A375 (cell line): Measurements from ENCODE around the gene IKBKG. TPM values are rescaled to one million over a fixed set of nuclear protein-coding genes. Genes with fewer than 3 reads are reported as not detected.

Experiments
- small RNA-seq: library from RNA; depleted of rRNA; stranded (forward); fragments of <200 nt; gene quantifications from one replicate; pipeline ENCODE3, GENCODE V24; 2014
- total RNA-seq: library from RNA; depleted of rRNA; stranded (reverse); fragments of >200 nt; shearing (Covaris generic); gene quantifications from 2 replicates; pipeline ENCODE4 v1.2.3, GENCODE V29; 2014; rRNA removed

IKBKG gene
- 19.2 and 20.7 TPM in 2 replicates for total RNA-seq

GRCh38 chrX:154547245-154548027 lies at the start of gene IKBKG:
Gene IKBKG, plus strand, starts transcription at chrX:154547620. Its CDS starts 4,383 bp downstream, at chrX:154552003.

GRCh38 chrX:154515966-154516655 lies 31.3 kb upstream of the IKBKG start, which contains the start of gene FAM3A:
Gene FAM3A, minus strand, starts transcription at chrX:154516232. Its CDS starts 460 bp downstream, at chrX:154515772.

GRCh38 chrX:154546354-154547244 lies 821 bp upstream of the IKBKG start, which contains the start of gene G6PD:
Gene G6PD, minus strand, starts transcription at chrX:154546846. Its CDS starts 691 bp downstream, at chrX:154546155.

GRCh38 chrX:154584585-154585183 lies 37.3 kb downstream of the IKBKG start, which contains the start of gene CTAG1A:
Gene CTAG1A, plus strand, starts transcription at chrX:154585133. Its CDS starts 74 bp downstream, at chrX:154585207.

Small RNAs within 50 kb of the gene (small RNA-seq; reads per million reads assigned to genes)
- gene AC244090.1 = not detected

Other genes with a start within 250 kb of the IKBKG start
- gene FLNA, start 173.0 kb upstream of the IKBKG start, total RNA-seq = 1,311 and 1,391 TPM in 2 replicates
- 22.3 and 36.3 TPM in 2 replicates for gene EMD, start 168.3 kb upstream of the IKBKG start, total RNA-seq
- gene RPL10, start 149.2 kb upstream of the IKBKG start, total RNA-seq = 3,309 and 3,903 TPM in 2 replicates
- 28.8 and 32.3 TPM in 2 replicates for gene DNASE1L1, start 138.4 kb upstream of the IKBKG start, total RNA-seq
- 27.1 and 34.7 TPM in 2 replicates for gene TAFAZZIN, start 136.1 kb upstream of the IKBKG start, total RNA-seq
- 37.5 and 48.8 TPM in 2 replicates for gene ATP6AP1, start 118.9 kb upstream of the IKBKG start, total RNA-seq
- gene GDI1, start 110.5 kb upstream of the IKBKG start, total RNA-seq = 111 and 121 TPM in 2 replicates
- gene FAM50A, start 103.5 kb upstream of the IKBKG start, total RNA-seq = 68.2 and 70.8 TPM in 2 replicates
- 6.0 and 9.8 TPM in 2 replicates for gene PLXNA3, start 89.3 kb upstream of the IKBKG start, total RNA-seq
- gene LAGE3, start 68.3 kb upstream of the IKBKG start, total RNA-seq = 35.6 and 38.9 TPM in 2 replicates
- 55.6 and 59.8 TPM in 2 replicates for gene UBL4A, start 61.0 kb upstream of the IKBKG start, total RNA-seq
- gene SLC10A3, start 57.0 kb upstream of the IKBKG start, total RNA-seq = 23.3 and 28.2 TPM in 2 replicates
- gene FAM3A, start 31.4 kb upstream of the IKBKG start, total RNA-seq = 43.0 and 45.9 TPM in 2 replicates
- gene G6PD, start 774 bp upstream of the IKBKG start, total RNA-seq = 66.1 and 71.8 TPM in 2 replicates
- 581 and 722 TPM in 2 replicates for gene CTAG1A, start 37.5 kb downstream of the IKBKG start, total RNA-seq
- gene CTAG1B, start 71.7 kb downstream of the IKBKG start, total RNA-seq = 22.1 and 66.2 TPM in 2 replicates
- gene CTAG2, start 106.0 kb downstream of the IKBKG start, total RNA-seq = 2.5 TPM in 2 replicates
- 0.04 and 0.24 TPM in 2 replicates for gene GAB3, start 203.5 kb downstream of the IKBKG start, total RNA-seq
- 136 and 142 TPM in 2 replicates for gene DKC1, start 215.2 kb downstream of the IKBKG start, total RNA-seq